H9 (cell line): ENCODE data around the gene KLHL3. TPM values are rescaled to one million over a fixed set of nuclear protein-coding genes. Genes with fewer than 3 reads are reported as not detected.

Experiments
- DNase-seq: peaks from one replicate; pipeline ENCODE4 v3.0.0-alpha.2; 2017
- H2AFZ ChIP-seq: one replicate; pipeline ENCODE4 v1.6.1; 2013; ENCODE audit warnings: mild to moderate bottlenecking, low read length, control low read depth, moderate library complexity
- H2AK5ac ChIP-seq: 2 replicates; pipeline ENCODE4 v1.6.1; 2013; ENCODE audit warnings: low read length, control low read depth, mixed read lengths; ENCODE audit not compliant: insufficient read length
- H2BK120ac ChIP-seq: one replicate; pipeline ENCODE4 v1.6.1; 2013; ENCODE audit warnings: low read depth, mild to moderate bottlenecking, low read length, control low read depth, inconsistent platforms; ENCODE audit not compliant: poor library complexity, severe bottlenecking
- H2BK12ac ChIP-seq: 2 replicates; pipeline ENCODE4 v1.6.1; 2013; ENCODE audit warnings: low read length, control low read depth, mixed read lengths, low read depth; ENCODE audit not compliant: insufficient read length
- H2BK15ac ChIP-seq: 2 replicates; pipeline ENCODE4 v1.6.1; 2013; ENCODE audit warnings: low read depth, low read length, control low read depth
- H2BK20ac ChIP-seq: one replicate; pipeline ENCODE4 v1.6.1; 2013; ENCODE audit warnings: low read depth, mild to moderate bottlenecking, low read length, control low read depth, inconsistent platforms; ENCODE audit not compliant: poor library complexity, severe bottlenecking
- H2BK5ac ChIP-seq: 2 replicates; pipeline ENCODE4 v1.6.1; 2013; ENCODE audit warnings: low read length, control low read depth, mixed read lengths; ENCODE audit not compliant: insufficient read length
- H3K14ac ChIP-seq: 2 replicates; pipeline ENCODE4 v1.6.1; 2013; ENCODE audit warnings: low read length, control low read depth; ENCODE audit not compliant: insufficient read depth
- H3K18ac ChIP-seq: 2 replicates; pipeline ENCODE4 v1.6.1; 2013; ENCODE audit warnings: low read depth, mild to moderate bottlenecking, mixed read lengths, low read length, control low read depth; ENCODE audit not compliant: insufficient read length
- H3K23ac ChIP-seq: 2 replicates; pipeline ENCODE4 v1.6.1; 2013; ENCODE audit warnings: low read length, control low read depth, mixed read lengths, low read depth; ENCODE audit not compliant: insufficient read length
- H3K23me2 ChIP-seq: 2 replicates; pipeline ENCODE4 v1.6.1; 2013; ENCODE audit warnings: low read depth, mild to moderate bottlenecking, mixed read lengths, low read length, control low read depth; ENCODE audit not compliant: insufficient read length, poor library complexity, severe bottlenecking
- H3K27ac ChIP-seq: 2 replicates; pipeline ENCODE4 v1.5.1; 2013; ENCODE audit warnings: low read length, control low read depth, mixed read lengths, low read depth; ENCODE audit not compliant: insufficient read length
- H3K27me3 ChIP-seq: 2 replicates; pipeline ENCODE4 v1.6.1; 2013; ENCODE audit warnings: low read length, control low read depth, inconsistent platforms; ENCODE audit not compliant: insufficient read depth
- H3K4ac ChIP-seq: 2 replicates; pipeline ENCODE4 v1.6.1; 2013; ENCODE audit warnings: low read depth, mild to moderate bottlenecking, control low read depth, inconsistent platforms, low read length, moderate library complexity
- H3K4me1 ChIP-seq: 2 replicates; pipeline ENCODE4 v1.6.1; 2013; ENCODE audit warnings: low read length, control low read depth, inconsistent platforms; ENCODE audit not compliant: insufficient read depth
- H3K4me2 ChIP-seq: 2 replicates; pipeline ENCODE4 v1.6.1; 2013; ENCODE audit warnings: low read length, control low read depth, mixed read lengths; ENCODE audit not compliant: insufficient read length, insufficient read depth
- H3K56ac ChIP-seq: 2 replicates; pipeline ENCODE4 v1.6.1; 2013; ENCODE audit warnings: low read depth, mild to moderate bottlenecking, mixed read lengths, low read length, control low read depth; ENCODE audit not compliant: insufficient read length
- H3K79me1 ChIP-seq: 2 replicates; pipeline ENCODE4 v1.6.1; 2013; ENCODE audit warnings: low read depth, mild to moderate bottlenecking, moderate library complexity, low read length, control low read depth, inconsistent platforms; ENCODE audit not compliant: insufficient read depth, poor library complexity, severe bottlenecking
- H3K79me2 ChIP-seq: 2 replicates; pipeline ENCODE4 v1.6.1; 2013; ENCODE audit warnings: low read length, control low read depth, inconsistent platforms; ENCODE audit not compliant: insufficient read depth
- H3K9ac ChIP-seq: 2 replicates; pipeline ENCODE4 v1.6.1; 2013; ENCODE audit warnings: low read length, control low read depth, mixed read lengths; ENCODE audit not compliant: insufficient read length; ENCODE audit errors: extremely low read depth
- H3K9me3 ChIP-seq: one replicate; pipeline ENCODE4 v1.6.1; 2013; ENCODE audit warnings: low read depth, low read length, inconsistent platforms; ENCODE audit not compliant: control insufficient read depth
- H3T11ph ChIP-seq: one replicate; pipeline ENCODE4 v1.6.1; 2013; ENCODE audit warnings: mild to moderate bottlenecking, low read length, control low read depth, inconsistent platforms
- H4K20me1 ChIP-seq: one replicate; pipeline ENCODE4 v1.6.1; 2013; ENCODE audit not compliant: control insufficient read depth, insufficient read length, insufficient read depth
- H4K5ac ChIP-seq: 2 replicates; pipeline ENCODE4 v1.6.1; 2013; ENCODE audit warnings: low read depth, mild to moderate bottlenecking, mixed read lengths, low read length, control low read depth; ENCODE audit not compliant: insufficient read length
- H4K8ac ChIP-seq: replicated peaks from 2 replicates; pipeline ENCODE4 v1.6.1; 2013; ENCODE audit warnings: low read length, control low read depth, mixed read lengths, low read depth; ENCODE audit not compliant: insufficient read length
- H4K91ac ChIP-seq: 2 replicates; pipeline ENCODE4 v1.6.1; 2013; ENCODE audit warnings: low read depth, mild to moderate bottlenecking, moderate library complexity, mixed read lengths, low read length, control low read depth; ENCODE audit not compliant: insufficient read length
- H3K27ac Mint-ChIP-seq, 3 experiments: 2 replicates in 2 of 3; 3 replicates in 1 of 3; pipeline ENCODE4 v1.8.0; 2020 to 2021; ENCODE audit warnings: mixed read lengths in 3 of 3, mild to moderate bottlenecking in 1 of 3, moderate library complexity in 1 of 3
- H3K27me3 Mint-ChIP-seq: 2 replicates; pipeline ENCODE4 v1.8.0; 2021; ENCODE audit warnings: low read depth, mild to moderate bottlenecking, moderate library complexity, mixed read lengths
- H3K36me3 Mint-ChIP-seq, 3 experiments: 2 replicates in 2 of 3; 3 replicates in 1 of 3; pipeline ENCODE4 v1.8.0; 2020 to 2021; ENCODE audit warnings: low read depth in 3 of 3, mixed read lengths in 3 of 3; ENCODE audit not compliant: insufficient read depth in 1 of 3
- H3K4me1 Mint-ChIP-seq, 2 experiments: 2 replicates each; pipeline ENCODE4 v1.8.0; 2020; ENCODE audit warnings: mixed read lengths in 2 of 2
- H3K4me3 Mint-ChIP-seq, 2 experiments: 2 replicates in 1 of 2; 3 replicates in 1 of 2; pipeline ENCODE4 v1.8.0; 2020 to 2021; ENCODE audit warnings: mild to moderate bottlenecking in 2 of 2, mixed read lengths in 2 of 2, moderate library complexity in 1 of 2
- H3K9me3 Mint-ChIP-seq, 2 experiments: 2 replicates in 1 of 2; 3 replicates in 1 of 2; pipeline ENCODE4 v1.8.0; 2020; ENCODE audit warnings: mild to moderate bottlenecking in 2 of 2, mixed read lengths in 2 of 2, moderate library complexity in 1 of 2
- WGBS: extraction: QIAGEN DNeasy Blood & Tissue Kit; methylation state at CpG from one replicate; pipeline ENCODE4 v1.1.7; 2013; ENCODE audit warnings: missing lambda C conversion rate, low lambda C conversion rate, mixed read lengths; ENCODE audit not compliant: insufficient read length; ENCODE audit errors: extremely low coverage; 5-methylcytosine and 5-hydroxymethylcytosine counted together
- total RNA-seq: library from RNA; stranded (reverse); gene quantifications from 2 replicates; pipeline ENCODE4 v1.2.1, GENCODE V29; 2021
- TF ChIP-seq, protein P1 (sequence below): fragments of 200-600 bp; sonication (generic); conservative IDR thresholded peaks from 3 replicates; pipeline ENCODE4 v1.8.0; 2021; ENCODE audit warnings: antibody characterized with exemption, mild to moderate bottlenecking

Gene KLHL3
- total RNA-seq, 1 experiment from 2014 or later = 12.8 TPM

DNA sequence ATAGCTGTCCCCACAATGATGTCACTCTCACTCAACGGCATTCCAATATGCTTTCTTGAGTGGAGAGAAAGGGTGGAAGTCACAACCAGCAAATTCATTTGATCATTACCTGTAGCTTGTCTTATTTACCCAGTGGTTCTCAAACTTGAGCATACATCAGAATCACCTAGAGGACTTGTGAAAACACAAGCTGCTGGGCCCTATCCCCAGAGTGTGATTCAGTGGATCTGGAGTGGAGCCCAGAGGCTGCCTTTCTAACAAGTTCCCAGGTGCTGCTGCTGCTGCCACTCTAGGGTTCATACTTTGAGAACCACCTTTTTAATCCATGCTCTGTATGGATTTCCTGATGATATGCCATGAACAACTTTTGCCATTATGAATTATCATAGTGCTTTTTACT lies 94.7 kb downstream of the KLHL3 start:
- Histone ChIP-seq H2BK120ac (no peak overlapping the region), H2BK12ac (no peak overlapping the region), H3K27me3 (no peaks in the 10 kb centered on the region), H3K9me3 (no peaks in the 10 kb centered on the region), H3K9ac (no peak overlapping the region), H3T11ph (no peak overlapping the region), H4K91ac (no peak overlapping the region), H3K18ac (no peak overlapping the region), H3K56ac (no peak overlapping the region), H3K23me2 (no peaks in the 10 kb centered on the region), H3K4me1 (no peaks in the 10 kb centered on the region), H4K5ac (no peak overlapping the region), H3K27ac (no peak overlapping the region), H3K23ac (no peak overlapping the region), H2BK15ac (no peak overlapping the region), H3K79me1 (no peaks in the 10 kb centered on the region), H2AFZ (no peak overlapping the region), H4K20me1 (no peaks in the 10 kb centered on the region), H2AK5ac (no peak overlapping the region), H3K79me2 (no peaks in the 10 kb centered on the region), H4K8ac (no peak overlapping the region), H2BK20ac (no peak overlapping the region), H3K4ac (no peak overlapping the region), H3K4me2 (no peak overlapping the region), H3K14ac (no peak overlapping the region), H2BK5ac (no peak overlapping the region)
- TF ChIP-seq, protein P1, sequence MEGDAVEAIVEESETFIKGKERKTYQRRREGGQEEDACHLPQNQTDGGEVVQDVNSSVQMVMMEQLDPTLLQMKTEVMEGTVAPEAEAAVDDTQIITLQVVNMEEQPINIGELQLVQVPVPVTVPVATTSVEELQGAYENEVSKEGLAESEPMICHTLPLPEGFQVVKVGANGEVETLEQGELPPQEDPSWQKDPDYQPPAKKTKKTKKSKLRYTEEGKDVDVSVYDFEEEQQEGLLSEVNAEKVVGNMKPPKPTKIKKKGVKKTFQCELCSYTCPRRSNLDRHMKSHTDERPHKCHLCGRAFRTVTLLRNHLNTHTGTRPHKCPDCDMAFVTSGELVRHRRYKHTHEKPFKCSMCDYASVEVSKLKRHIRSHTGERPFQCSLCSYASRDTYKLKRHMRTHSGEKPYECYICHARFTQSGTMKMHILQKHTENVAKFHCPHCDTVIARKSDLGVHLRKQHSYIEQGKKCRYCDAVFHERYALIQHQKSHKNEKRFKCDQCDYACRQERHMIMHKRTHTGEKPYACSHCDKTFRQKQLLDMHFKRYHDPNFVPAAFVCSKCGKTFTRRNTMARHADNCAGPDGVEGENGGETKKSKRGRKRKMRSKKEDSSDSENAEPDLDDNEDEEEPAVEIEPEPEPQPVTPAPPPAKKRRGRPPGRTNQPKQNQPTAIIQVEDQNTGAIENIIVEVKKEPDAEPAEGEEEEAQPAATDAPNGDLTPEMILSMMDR = no peak
- H3K4me3 Mint-ChIP-seq = no peak overlapping the region
- no peak overlapping the region for H3K27ac Mint-ChIP-seq
- H3K9me3 Mint-ChIP-seq = peaks cover 2 to 8% of the 10 kb centered on the region in 2 experiments; a peak in 2 of 5 replicates
- no peak for DNase-seq
- peaks cover 16 to 28% (median 26%) of the 10 kb centered on the region in 3 experiments for H3K36me3 Mint-ChIP-seq
- no CpG with 5 or more reads among the region's 1 CpG for WGBS
- no peaks in the 10 kb centered on the region for H3K4me1 Mint-ChIP-seq
- H3K27me3 Mint-ChIP-seq = no peaks in the 10 kb centered on the region
